ENCODE measurements around the gene HNRNPUL1. TPM values are rescaled to one million over a fixed set of nuclear protein-coding genes. Genes with fewer than 3 reads are reported as not detected.

The HNRNPUL1 gene
- total and polyA plus RNA-seq, 9 of the 15 experiments (the other 6 are each of a cell fraction or from before 2014, with no cell fraction given), result 7.3 to 211 (median 85.0) TPM

- H3K9ac ChIP-seq (ENCODE audit: insufficient read depth in 1 of 2, low read depth in 2 of 2, low read length in 2 of 2), result peak overlapping the region; percentile 73 to 92
- H3K9me1 ChIP-seq (ENCODE audit: control insufficient read depth, insufficient read depth, low read length), result peaks cover 9% of the 10 kb centered on the region
- H3K79me2 ChIP-seq (ENCODE audit: control insufficient read depth, insufficient read depth, low read length), result peaks cover 49% of the 10 kb centered on the region
- H3K9me3 ChIP-seq (replicated peaks; ENCODE audit: control insufficient read depth, insufficient read depth, low read depth, low read length), result no peaks in the 10 kb centered on the region
- H3K27ac ChIP-seq (ENCODE audit: extremely low read depth, low read depth, low read length), result peak overlapping the region; percentile 95
- H2AFZ ChIP-seq (ENCODE audit: low read depth, low read length), result no peak overlapping the region
- peaks cover 63 to 75% of the 10 kb centered on the region in 2 experiments for H3K4me1 ChIP-seq (replicated peaks in 1 of 2; ENCODE audit: control insufficient read depth in 2 of 2, insufficient read depth in 2 of 2, low read length in 2 of 2)
- H3K4me3 ChIP-seq, result peak overlapping the region; percentile 13; the same call in 1 of the 2 replicates
- ATAC-seq (peak; percentile 89), FAIRE-seq (peak; percentile 90), DNase-seq (ENCODE audit: extremely low read depth in 1 of 4, low spot score in 3 of 4) (peak; percentile 84 to 92 (median 88))
- peak overlapping the region; percentile 74 for H3K4me2 ChIP-seq (ENCODE audit: insufficient read depth, low read length)
- H4K20me1 ChIP-seq (replicated peaks; ENCODE audit: control insufficient read depth, insufficient read depth, low read length), result peaks cover 9% of the 10 kb centered on the region; the same call in 1 of the 2 replicates
- H3K36me3 ChIP-seq (ENCODE audit: control insufficient read depth, insufficient read depth, low read length), result peaks cover 81% of the 10 kb centered on the region
- 9% methylated on average over 10 of the region's 16 CpGs for WGBS (ENCODE audit: insufficient coverage, low coverage, missing lambda C conversion rate)
- in situ Hi-C loops (cut with MboI), result loop anchor here (25.0 kb wide), 1 partner anchor 239 kb away; no protein-coding TSS in a partner anchor
- ChIA-PET CTCF (ENCODE audit: low intra/inter-chr PET ratio) (no interaction called here), POLR2A (interaction anchor here (0.6 to 1.3 kb wide), 2 partner anchors 13 to 428 kb away, joined by 3 read pairs; partner anchors contain the start of gene CCDC97)
- intact Hi-C loops (cut with micrococcal nuclease), result loop anchor here (1.0 to 10.0 kb wide), 3 partner anchors 29 to 241 kb away; partner anchors contain the start of gene DMAC2
- BruUV-seq (replicated peaks), result no TSS peak
- no peaks in the 10 kb centered on the region for H3K27me3 ChIP-seq (ENCODE audit: control insufficient read depth in 2 of 2, insufficient read depth in 2 of 2, low read length in 2 of 2)
- TF ChIP-seq THRB (CRISPR knock-in tag; conservative IDR thresholded peaks at IDR 0.05) (no peak), TAF9B (IDR thresholded peaks at IDR 0.05; ENCODE audit: partially characterized antibody) (peak; percentile 91), ZNF644 (tag; IDR thresholded peaks at IDR 0.05; ENCODE audit: low read depth) (no peak), TSHZ1 (CRISPR knock-in tag; IDR thresholded peaks at IDR 0.05) (no peak), GTF2F1 (IDR thresholded peaks at IDR 0.05; ENCODE audit: low read depth, low read length) (no peak), PCBP2 (IDR thresholded peaks at IDR 0.05; ENCODE audit: low read depth, low read length, poor library complexity, severe bottlenecking) (no peak), MAFK (IDR thresholded peaks at IDR 0.05; ENCODE audit: low read length) (peak; percentile 67), ETV6 (IDR thresholded peaks at IDR 0.05; ENCODE audit: borderline replicate concordance in 1 of 2, low read depth in 2 of 2, low read length in 1 of 2) (0 out of 4 replicates have a peak, but pooled peaks of 1 of the 2 experiments have one; percentile 62), ETV6 (CRISPR knock-in tag; IDR thresholded peaks at IDR 0.05; ENCODE audit: borderline replicate concordance) (no peak), RAD21 (CRISPR knock-in tag; conservative IDR thresholded peaks at IDR 0.05 in 1 of 2, IDR thresholded peaks at IDR 0.05 in 1 of 2) (0 out of 4 replicates have a peak, but pooled peaks of 1 of the 2 experiments have one; percentile 16), GTF2A2 (tag; IDR thresholded peaks at IDR 0.05) (no peak), KLF10 (CRISPR knock-in tag; IDR thresholded peaks at IDR 0.05) (no peak), RBM34 (IDR thresholded peaks at IDR 0.05; ENCODE audit: borderline replicate concordance, insufficient read depth, low read length) (no peak), CBX1 (IDR thresholded peaks at IDR 0.05; ENCODE audit: low read depth) (no peak; the same call in 1 of the 2 replicates)
Measured at GRCh38 chr19:41323430-41324125, 59.4 kb downstream of the HNRNPUL1 start.

Data from K562 (cell line).